Measurements from ENCODE around the gene WDR49. TPM values are rescaled to one million over a fixed set of nuclear protein-coding genes. Genes with fewer than 3 reads are reported as not detected.
"Not testable (repeated sequence)": the region's sequence is repeated elsewhere in the genome, so short reads cannot be mapped to it uniquely, and the experiment has no call there.

WDR49 gene
- total RNA-seq, 1 donor from 2014 or later, result 0.09 TPM

DNA sequence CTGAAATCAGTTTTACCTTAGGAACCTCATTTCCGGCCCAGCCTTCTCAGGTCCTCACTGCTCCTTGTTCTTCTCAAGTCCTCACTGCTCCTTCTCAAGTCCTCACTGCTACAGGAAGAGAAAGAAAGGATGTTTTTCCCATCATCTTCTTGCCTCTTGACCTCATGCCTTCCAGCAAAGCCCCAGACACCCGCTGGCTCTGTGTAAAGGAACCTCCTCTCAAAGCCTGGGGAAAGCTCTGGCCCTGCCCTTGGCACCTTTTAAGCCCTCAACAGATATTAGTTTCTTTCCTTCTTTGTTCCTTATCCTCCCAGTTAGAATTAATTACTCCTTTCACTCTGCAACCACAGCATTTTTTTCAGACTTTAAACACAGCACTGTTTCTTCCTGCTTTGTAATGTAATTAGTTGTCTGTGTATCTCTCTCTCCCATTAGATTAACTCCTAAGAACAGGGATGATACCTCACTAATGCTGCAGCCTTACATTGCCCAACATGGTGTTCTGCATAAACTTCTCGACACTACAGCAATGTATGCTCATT, 4.0 kb upstream of the WDR49 start:
- Mint-ChIP-seq H3K27ac (no peak overlapping the region), H3K4me3 (no peak overlapping the region), H3K9me3 (no peaks in the 10 kb centered on the region), H3K36me3 (ENCODE audit: low read depth) (no peaks in the 10 kb centered on the region), H3K4me1 (peaks cover 3% of the 10 kb centered on the region), H3K27me3 (no peaks in the 10 kb centered on the region)
- intact Hi-C loops (cut with micrococcal nuclease), result no loop called here
- DNase-seq, result no peak

DNA sequence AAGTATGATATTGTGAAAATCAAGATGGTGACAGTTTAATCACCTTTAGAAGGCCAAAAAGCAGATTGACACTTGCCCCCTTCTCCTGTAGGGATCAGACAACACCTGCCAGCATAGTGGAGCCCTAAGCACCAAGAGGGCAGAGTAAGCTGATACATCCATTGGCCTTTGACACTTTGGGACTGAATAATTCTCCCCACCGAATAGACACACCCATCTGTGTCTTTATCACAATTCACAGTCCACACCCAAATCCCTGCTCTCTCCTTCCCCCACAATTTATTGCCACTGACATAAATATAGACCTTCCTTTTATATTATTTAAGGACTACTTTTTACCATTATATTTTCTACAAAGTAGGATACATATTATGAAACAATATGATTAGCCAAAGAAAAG, 3.1 kb upstream of the WDR49 start:
- H3K9me3 Mint-ChIP-seq, result no peaks in the 10 kb centered on the region
- H3K36me3 Mint-ChIP-seq (ENCODE audit: low read depth), result no peaks in the 10 kb centered on the region
- no peak overlapping the region for H3K4me3 Mint-ChIP-seq
- peaks cover 3% of the 10 kb centered on the region for H3K4me1 Mint-ChIP-seq
- DNase-seq, result no peak
- intact Hi-C loops (cut with micrococcal nuclease), result no loop called here
- no peaks in the 10 kb centered on the region for H3K27me3 Mint-ChIP-seq
- no peak overlapping the region for H3K27ac Mint-ChIP-seq

DNA sequence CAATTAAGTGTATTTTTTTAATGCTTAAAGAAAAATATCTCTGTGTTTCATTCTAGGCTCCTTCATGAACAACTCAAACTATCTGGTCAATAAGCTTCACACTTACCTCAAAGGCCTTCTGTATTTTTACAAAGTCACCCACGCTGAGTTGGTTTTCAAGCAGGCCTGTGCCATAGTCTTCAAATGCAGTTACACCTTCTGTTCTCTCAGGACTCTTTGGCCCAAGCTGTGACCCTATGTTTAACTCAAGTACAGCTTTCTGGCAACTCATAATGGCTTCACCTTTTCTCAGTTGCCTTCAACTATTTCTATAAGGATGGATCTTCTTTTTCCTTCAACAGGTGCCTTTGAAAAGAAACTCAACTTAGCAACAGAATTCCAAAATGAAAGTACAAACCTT, 587 bp downstream of the WDR49 start:
- Mint-ChIP-seq H3K27me3 (no peaks in the 10 kb centered on the region), H3K9me3 (no peaks in the 10 kb centered on the region), H3K27ac (no peak overlapping the region), H3K4me3 (no peak overlapping the region), H3K36me3 (ENCODE audit: low read depth) (no peaks in the 10 kb centered on the region), H3K4me1 (peaks cover 5% of the 10 kb centered on the region)
- no peak for DNase-seq
- intact Hi-C loops (cut with micrococcal nuclease), result no loop called here

DNA sequence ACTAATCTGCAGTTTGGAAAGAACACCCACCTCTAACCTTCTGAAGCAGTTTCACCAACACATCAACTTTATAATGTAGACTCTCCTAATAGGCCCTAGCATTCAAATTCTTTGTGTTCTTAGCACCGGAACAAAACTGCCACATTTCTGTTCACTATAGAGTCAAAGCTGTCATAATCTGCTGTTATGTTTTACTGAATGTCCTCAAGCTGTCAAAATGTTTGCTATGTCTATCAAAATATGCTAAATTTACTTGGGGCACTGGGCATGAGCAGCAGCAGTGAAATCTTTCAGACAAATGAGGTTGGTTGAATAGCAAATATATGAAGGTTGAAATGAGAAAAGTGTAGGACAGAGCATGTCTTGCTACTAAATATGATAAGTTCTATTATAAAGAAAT, 1.9 kb downstream of the WDR49 start:
- no peak overlapping the region for H3K4me3 Mint-ChIP-seq
- H3K4me1 Mint-ChIP-seq, result peaks cover 5% of the 10 kb centered on the region
- H3K27me3 Mint-ChIP-seq, result no peaks in the 10 kb centered on the region
- H3K27ac Mint-ChIP-seq, result no peak overlapping the region
- H3K9me3 Mint-ChIP-seq, result no peaks in the 10 kb centered on the region
- intact Hi-C loops (cut with micrococcal nuclease), result no loop called here
- DNase-seq, result no peak
- no peaks in the 10 kb centered on the region for H3K36me3 Mint-ChIP-seq (ENCODE audit: low read depth)

DNA sequence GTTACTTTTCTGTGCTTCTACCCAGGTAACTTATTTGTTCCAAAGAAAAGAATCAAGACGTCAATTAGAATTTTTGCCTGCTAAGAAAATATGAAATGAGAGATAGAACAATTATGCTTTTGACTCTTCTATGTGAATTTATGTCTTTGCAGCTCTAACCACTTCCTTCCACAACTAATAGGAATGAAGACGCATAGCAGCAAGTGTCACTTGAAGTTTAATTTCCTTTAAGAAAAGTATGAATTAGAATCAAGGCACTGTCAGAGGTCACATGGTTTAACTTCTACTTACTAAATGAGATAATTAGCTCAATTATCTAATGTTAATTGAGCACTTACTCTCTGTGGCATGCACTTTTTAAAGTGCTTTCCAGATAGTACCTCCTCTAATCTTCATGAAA, 3.3 kb downstream of the WDR49 start:
- intact Hi-C loops (cut with micrococcal nuclease), result no loop called here
- Mint-ChIP-seq H3K36me3 (ENCODE audit: low read depth) (no peaks in the 10 kb centered on the region), H3K4me3 (no peak overlapping the region), H3K4me1 (peaks cover 5% of the 10 kb centered on the region), H3K27me3 (no peaks in the 10 kb centered on the region), H3K9me3 (peaks cover 6% of the 10 kb centered on the region), H3K27ac (no peak overlapping the region)
- no peak for DNase-seq

DNA sequence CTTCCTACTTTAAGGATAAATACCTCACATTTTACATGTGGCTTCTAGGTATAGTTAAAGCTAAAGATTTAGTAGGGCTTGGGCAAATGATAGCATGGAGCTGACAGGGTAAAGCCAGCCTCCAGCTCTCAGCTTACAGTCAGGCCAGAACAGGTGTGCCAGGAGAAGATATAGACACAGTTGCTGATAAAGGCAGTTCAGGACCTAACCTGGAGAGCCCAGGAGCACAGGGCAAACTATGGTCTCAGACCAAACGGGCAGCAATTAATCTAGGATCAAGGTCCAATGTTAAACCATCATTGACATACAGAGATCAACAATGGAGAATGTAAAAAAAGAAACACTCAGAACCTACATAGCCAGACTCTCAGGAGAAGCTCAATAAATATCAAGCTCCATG, 4.0 kb downstream of the WDR49 start:
- Mint-ChIP-seq H3K27ac (no peak overlapping the region), H3K4me1 (peaks cover 5% of the 10 kb centered on the region), H3K27me3 (no peaks in the 10 kb centered on the region), H3K9me3 (peaks cover 7% of the 10 kb centered on the region), H3K36me3 (ENCODE audit: low read depth) (no peaks in the 10 kb centered on the region), H3K4me3 (no peak overlapping the region)
- DNase-seq, result no peak
- intact Hi-C loops (cut with micrococcal nuclease), result no loop called here

DNA sequence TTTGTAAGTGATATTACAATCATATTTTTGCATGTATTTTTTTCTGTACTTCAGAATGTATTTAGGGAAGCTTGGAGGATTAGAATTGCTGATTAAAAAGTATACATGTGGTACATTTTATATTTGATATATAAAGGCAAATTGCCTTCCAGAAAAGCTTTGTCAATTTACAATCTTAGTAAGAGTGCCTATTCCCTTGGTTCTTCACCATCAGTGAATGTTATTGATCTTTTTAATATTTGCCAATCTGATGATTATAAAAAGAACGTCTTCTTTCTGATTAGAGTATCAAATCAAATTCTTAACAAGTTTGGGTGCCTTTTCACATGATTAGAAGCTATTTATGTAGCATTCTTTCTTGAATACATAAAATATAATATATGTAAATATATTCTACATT, 9.1 kb downstream of the WDR49 start:
- Mint-ChIP-seq H3K4me3 (no peak overlapping the region), H3K4me1 (no peaks in the 10 kb centered on the region), H3K9me3 (peaks cover 7% of the 10 kb centered on the region), H3K36me3 (ENCODE audit: low read depth) (no peaks in the 10 kb centered on the region), H3K27ac (no peak overlapping the region), H3K27me3 (no peaks in the 10 kb centered on the region)
- DNase-seq, result no peak
- intact Hi-C loops (cut with micrococcal nuclease), result no loop called here

DNA sequence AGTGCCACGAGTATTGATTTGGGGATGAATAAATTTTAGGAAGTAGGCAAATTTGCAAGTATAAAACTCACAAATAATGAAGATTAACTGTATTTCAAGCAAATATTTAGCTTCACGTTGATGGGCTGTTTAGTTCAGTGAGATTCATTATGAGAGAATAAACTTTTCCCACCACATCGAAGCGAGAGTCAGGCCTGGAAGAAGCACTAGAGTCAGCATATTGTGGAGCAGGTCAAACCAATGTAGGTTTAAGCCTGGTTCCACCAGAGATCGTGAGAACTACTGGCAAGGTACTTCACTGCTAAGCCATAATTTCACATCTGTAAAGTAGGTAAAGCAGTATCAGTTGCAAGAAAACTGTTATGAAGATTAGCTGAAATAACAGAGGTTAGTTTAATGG, 22.3 kb downstream of the WDR49 start:
- intact Hi-C loops (cut with micrococcal nuclease), result no loop called here
- Mint-ChIP-seq H3K27ac (no peak overlapping the region), H3K4me1 (no peaks in the 10 kb centered on the region), H3K36me3 (ENCODE audit: low read depth) (no peaks in the 10 kb centered on the region), H3K4me3 (no peak overlapping the region), H3K27me3 (no peaks in the 10 kb centered on the region), H3K9me3 (no peaks in the 10 kb centered on the region)
- DNase-seq, result no peak

DNA sequence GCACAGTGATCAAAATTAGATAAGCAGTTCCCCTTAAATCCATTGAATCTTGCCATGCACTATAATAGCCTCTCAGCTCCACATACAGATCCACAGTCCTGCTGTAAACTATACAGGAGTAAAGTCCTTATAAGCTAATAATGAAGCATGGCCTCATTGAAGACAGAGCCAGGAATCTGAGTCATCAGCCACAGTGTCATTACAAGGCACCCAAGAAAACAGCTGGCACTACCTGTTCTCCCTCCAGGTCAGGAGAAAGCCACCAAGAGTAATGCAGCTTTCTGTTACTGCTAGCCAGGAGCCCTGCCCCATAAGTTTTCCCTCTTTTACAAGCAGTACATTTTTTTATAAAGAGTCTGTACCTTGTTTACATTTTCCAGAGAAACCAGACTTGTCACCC, 27.3 kb downstream of the WDR49 start:
- no peaks in the 10 kb centered on the region for H3K36me3 Mint-ChIP-seq (ENCODE audit: low read depth)
- no peak for DNase-seq
- no peak overlapping the region for H3K4me3 Mint-ChIP-seq
- no peaks in the 10 kb centered on the region for H3K4me1 Mint-ChIP-seq
- intact Hi-C loops (cut with micrococcal nuclease), result no loop called here
- no peaks in the 10 kb centered on the region for H3K9me3 Mint-ChIP-seq
- no peak overlapping the region for H3K27ac Mint-ChIP-seq
- H3K27me3 Mint-ChIP-seq, result no peaks in the 10 kb centered on the region

DNA sequence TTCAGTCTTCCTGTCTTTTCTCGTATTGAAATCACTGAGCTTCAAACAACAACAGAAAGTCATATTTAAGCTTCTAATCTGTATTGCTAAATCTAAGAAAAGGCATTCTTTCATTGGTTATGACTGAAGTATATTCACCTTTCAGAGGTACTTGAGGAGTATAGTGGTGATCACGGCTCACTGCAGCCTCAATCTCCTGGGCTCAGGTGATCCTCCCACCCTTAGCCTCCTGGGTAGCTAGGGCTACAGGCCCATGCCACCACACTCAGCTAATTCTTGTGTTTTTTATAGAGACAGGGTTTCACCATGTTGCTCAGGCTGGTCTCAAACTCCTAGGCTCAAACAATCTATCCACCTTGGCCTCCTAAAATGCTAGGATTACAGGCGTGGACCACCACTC, 38.7 kb downstream of the WDR49 start:
- H3K27me3 Mint-ChIP-seq, result no peaks in the 10 kb centered on the region
- H3K9me3 Mint-ChIP-seq, result no peaks in the 10 kb centered on the region
- no peaks in the 10 kb centered on the region for H3K36me3 Mint-ChIP-seq (ENCODE audit: low read depth)

DNA sequence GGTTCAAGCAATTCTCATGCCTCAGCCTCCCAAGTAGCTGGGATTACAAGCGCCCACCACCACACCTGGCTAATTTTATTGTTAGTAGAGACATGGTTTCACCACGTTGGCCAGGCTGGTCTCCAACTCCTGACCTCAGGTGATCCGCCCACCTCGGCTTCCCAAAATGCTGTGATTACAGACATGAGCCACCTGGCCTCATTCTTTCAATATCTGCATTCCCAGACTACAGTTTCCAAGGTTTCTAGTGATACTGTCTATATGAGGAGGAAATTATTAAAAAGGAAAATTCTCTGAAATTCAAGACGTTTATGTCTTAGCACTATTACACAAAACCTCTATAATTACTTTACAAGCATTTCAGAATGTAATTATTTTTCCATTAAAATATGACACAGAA, 39.5 kb downstream of the WDR49 start:
- H3K4me1 Mint-ChIP-seq; intact Hi-C loops (cut with micrococcal nuclease); H3K4me3 Mint-ChIP-seq; DNase-seq; H3K9me3 Mint-ChIP-seq; H3K27ac Mint-ChIP-seq; H3K27me3 Mint-ChIP-seq; H3K36me3 Mint-ChIP-seq (ENCODE audit: low read depth): not testable (repeated sequence)

More for the DNA sequence above, 38.7 kb downstream of the WDR49 start:
- DNase-seq, result no peak
- Mint-ChIP-seq H3K4me1 (no peaks in the 10 kb centered on the region), H3K4me3 (no peak overlapping the region), H3K27ac (no peak overlapping the region)
- intact Hi-C loops (cut with micrococcal nuclease), result no loop called here

DNA sequence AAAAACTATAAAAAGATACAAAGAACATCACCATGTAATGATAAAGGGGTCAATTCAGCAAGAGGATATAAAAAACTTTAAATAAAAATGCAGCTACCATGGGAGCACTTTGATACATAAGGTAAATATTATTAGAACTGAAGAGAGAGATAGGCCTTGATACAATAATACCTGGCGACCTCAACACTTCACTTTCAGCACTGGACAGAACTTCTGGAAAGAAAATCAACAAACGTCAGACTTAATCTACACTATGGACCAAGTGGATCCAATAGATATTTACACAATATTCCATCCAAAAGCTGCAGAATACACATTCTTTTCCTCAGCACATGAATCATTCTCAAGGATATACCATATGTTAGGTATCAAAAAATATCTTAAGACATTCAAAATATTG, 42.0 kb downstream of the WDR49 start:
- Mint-ChIP-seq H3K4me1 (no peaks in the 10 kb centered on the region), H3K36me3 (ENCODE audit: low read depth) (no peaks in the 10 kb centered on the region), H3K4me3 (no peak overlapping the region), H3K27me3 (no peaks in the 10 kb centered on the region), H3K27ac (no peak overlapping the region), H3K9me3 (no peaks in the 10 kb centered on the region)
- no peak for DNase-seq
- intact Hi-C loops (cut with micrococcal nuclease), result no loop called here

DNA sequence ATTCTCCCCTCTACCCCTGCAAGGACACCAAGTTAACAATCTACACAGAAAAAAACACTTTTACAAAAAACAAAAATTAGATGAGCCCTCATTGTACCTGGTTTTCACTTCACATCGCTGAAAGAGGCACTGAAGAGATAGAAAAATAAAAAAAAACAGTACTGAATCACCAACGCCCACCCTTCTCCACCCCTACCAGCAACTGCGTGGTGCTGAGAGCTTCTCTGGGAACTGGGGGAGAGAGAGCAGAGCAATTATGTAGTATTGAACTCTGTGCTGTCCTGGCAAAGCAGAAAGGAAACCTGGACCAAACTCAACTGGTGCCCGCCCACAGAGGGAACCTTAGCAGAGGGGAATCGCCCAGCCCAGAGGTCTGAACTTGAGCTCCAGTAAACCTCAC, 44.6 kb downstream of the WDR49 start:
- Mint-ChIP-seq H3K4me1 (no peaks in the 10 kb centered on the region), H3K4me3 (no peak overlapping the region), H3K27me3 (no peaks in the 10 kb centered on the region), H3K36me3 (ENCODE audit: low read depth) (no peaks in the 10 kb centered on the region), H3K27ac (no peak overlapping the region), H3K9me3 (no peaks in the 10 kb centered on the region)
- DNase-seq, result no peak
- intact Hi-C loops (cut with micrococcal nuclease), result no loop called here

DNA sequence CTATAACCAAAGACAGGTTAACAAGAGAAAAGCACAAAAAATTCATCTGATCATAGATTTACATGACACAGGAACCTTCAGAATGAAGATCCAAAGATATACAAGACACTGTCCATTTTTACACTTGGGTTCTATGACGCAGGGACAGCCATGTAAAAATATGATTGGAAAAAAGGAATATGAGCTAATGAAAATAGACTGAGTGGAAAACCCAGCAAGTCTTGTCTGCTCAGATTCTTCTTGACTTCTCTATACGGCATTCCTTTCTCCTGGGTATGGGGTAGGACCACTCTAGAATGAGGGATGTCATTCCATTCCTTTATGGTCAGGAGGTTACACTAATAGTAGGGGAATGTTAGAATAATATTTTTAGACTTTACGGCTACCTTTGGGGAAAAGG, 46.9 kb downstream of the WDR49 start:
- no peak for DNase-seq
- H3K27me3 Mint-ChIP-seq, result no peaks in the 10 kb centered on the region
- intact Hi-C loops (cut with micrococcal nuclease), result no loop called here

DNA sequence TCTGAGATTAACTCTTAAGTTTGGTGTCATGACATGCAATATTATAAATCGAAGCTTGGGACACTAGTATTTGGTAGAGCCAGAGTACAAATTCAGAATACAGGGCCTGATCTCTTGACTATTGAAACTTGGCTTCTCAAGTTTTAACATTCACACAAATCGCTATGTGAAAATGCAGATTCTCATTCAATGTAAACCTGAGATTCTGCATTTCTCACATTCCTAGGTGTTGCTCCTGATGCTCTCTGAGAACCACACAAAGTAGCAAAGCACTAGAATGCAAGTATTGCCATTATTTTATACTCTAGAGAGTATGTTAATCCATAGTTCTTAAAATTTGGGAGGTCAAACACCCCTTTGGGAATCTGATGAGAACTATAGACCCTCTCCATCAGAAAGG, 47.9 kb downstream of the WDR49 start:
- no peaks in the 10 kb centered on the region for H3K27me3 Mint-ChIP-seq

More for the DNA sequence above, 46.9 kb downstream of the WDR49 start:
- H3K27ac Mint-ChIP-seq, result no peak overlapping the region
- H3K9me3 Mint-ChIP-seq, result no peaks in the 10 kb centered on the region
- H3K4me1 Mint-ChIP-seq, result no peaks in the 10 kb centered on the region
- no peak overlapping the region for H3K4me3 Mint-ChIP-seq
- no peaks in the 10 kb centered on the region for H3K36me3 Mint-ChIP-seq (ENCODE audit: low read depth)

More for the DNA sequence above, 47.9 kb downstream of the WDR49 start:
- no peaks in the 10 kb centered on the region for H3K4me1 Mint-ChIP-seq
- H3K36me3 Mint-ChIP-seq (ENCODE audit: low read depth), result no peaks in the 10 kb centered on the region
- H3K4me3 Mint-ChIP-seq, result no peak overlapping the region
- intact Hi-C loops (cut with micrococcal nuclease), result no loop called here
- H3K9me3 Mint-ChIP-seq, result no peaks in the 10 kb centered on the region
- DNase-seq, result no peak
- no peak overlapping the region for H3K27ac Mint-ChIP-seq

Measured in activated CD4-positive, alpha-beta T cell treated with anti-CD3 and anti-CD28 coated beads, Interleukin-2, amount 10 ng/mL, durations not matched to agents 24 days and 14 days (primary cell).